ENCODE results near the gene CIRBP.

GRCh38 chr19:1287354-1288225, 18.5 kb downstream of the CIRBP start:
- no peak for TF ChIP-seq CTCF (conservative IDR thresholded peaks at IDR 0.05; ENCODE audit: low read depth, low read length)
- TF ChIP-seq EZH2 (IDR thresholded peaks at IDR 0.05; ENCODE audit: borderline replicate concordance, low read depth, low read length, poor library complexity, severe bottlenecking): no peak

Measured in A673 (cell line).